Measurements from ENCODE around the gene CELSR1. TPM values are rescaled to one million over a fixed set of nuclear protein-coding genes. Genes with fewer than 3 reads are reported as not detected.

The CELSR1 gene
- total RNA-seq, 1 experiment from 2014 or later: 37.6 TPM

DNA sequence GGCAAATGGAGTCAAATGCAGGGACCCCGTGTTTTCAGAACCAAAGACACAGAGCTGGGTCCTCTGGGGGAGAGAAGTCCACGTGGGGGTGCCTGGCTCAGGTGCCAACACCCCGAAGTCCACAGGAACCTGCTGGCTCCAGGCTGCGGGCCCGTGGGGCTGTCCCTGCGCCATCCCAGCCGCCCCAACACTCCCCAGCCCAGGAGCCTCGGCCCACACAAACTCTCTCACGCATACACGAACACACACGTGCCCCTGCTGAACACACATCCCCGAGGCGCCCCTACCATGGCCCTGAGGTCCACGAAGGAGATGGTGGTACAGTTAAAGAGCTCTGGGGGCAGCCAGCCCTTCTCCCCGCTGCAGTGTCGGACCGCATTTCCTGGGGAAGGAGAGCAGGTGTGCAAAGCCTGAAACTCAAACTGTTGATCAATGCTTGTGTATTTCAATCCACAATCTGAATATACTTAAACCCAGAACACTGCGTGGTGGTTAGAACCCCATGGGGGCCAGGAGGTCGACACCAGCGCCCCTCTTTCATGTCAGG lies 147.2 kb downstream of the CELSR1 start:
- no peaks in the 10 kb centered on the region for H3K36me3 ChIP-seq (ENCODE audit: low read depth)
- peak overlapping the region; percentile 55 for H3K4me2 ChIP-seq
- intact Hi-C loops (cut with micrococcal nuclease; ENCODE audit: unreplicated experiment): no loop called here
- peaks cover 8% of the 10 kb centered on the region; the same call in 1 of the 2 replicates for H3F3A ChIP-seq (ENCODE audit: insufficient read depth, low read depth)
- H3K9me3 ChIP-seq (ENCODE audit: insufficient read depth, low read depth): no peaks in the 10 kb centered on the region
- H3K27ac ChIP-seq: no peak overlapping the region
- H4K20me1 ChIP-seq (ENCODE audit: insufficient read depth): no peaks in the 10 kb centered on the region
- H3K27me3 ChIP-seq (ENCODE audit: insufficient read depth, low read depth): no peaks in the 10 kb centered on the region
- TF ChIP-seq, protein P1, sequence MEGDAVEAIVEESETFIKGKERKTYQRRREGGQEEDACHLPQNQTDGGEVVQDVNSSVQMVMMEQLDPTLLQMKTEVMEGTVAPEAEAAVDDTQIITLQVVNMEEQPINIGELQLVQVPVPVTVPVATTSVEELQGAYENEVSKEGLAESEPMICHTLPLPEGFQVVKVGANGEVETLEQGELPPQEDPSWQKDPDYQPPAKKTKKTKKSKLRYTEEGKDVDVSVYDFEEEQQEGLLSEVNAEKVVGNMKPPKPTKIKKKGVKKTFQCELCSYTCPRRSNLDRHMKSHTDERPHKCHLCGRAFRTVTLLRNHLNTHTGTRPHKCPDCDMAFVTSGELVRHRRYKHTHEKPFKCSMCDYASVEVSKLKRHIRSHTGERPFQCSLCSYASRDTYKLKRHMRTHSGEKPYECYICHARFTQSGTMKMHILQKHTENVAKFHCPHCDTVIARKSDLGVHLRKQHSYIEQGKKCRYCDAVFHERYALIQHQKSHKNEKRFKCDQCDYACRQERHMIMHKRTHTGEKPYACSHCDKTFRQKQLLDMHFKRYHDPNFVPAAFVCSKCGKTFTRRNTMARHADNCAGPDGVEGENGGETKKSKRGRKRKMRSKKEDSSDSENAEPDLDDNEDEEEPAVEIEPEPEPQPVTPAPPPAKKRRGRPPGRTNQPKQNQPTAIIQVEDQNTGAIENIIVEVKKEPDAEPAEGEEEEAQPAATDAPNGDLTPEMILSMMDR (conservative IDR thresholded peaks at IDR 0.05): no peak
- POLR2A ChIA-PET (ENCODE audit: unreplicated experiment): no interaction called here
- no peak overlapping the region for H2AFZ ChIP-seq
- DNase-seq: no peak
- CTCF ChIA-PET: no interaction called here
- H3K4me1 ChIP-seq (replicated peaks; ENCODE audit: insufficient read depth): 0 out of 2 replicates have a peak, but pooled peaks cover 3% of the 10 kb centered on the region
- H3K79me2 ChIP-seq (ENCODE audit: low read depth): no peaks in the 10 kb centered on the region
- BruUV-seq (replicated peaks): no TSS peak
- no peaks in the 10 kb centered on the region for H3K9me2 ChIP-seq (ENCODE audit: insufficient read depth)
- no peak overlapping the region for H3K4me3 ChIP-seq

DNA sequence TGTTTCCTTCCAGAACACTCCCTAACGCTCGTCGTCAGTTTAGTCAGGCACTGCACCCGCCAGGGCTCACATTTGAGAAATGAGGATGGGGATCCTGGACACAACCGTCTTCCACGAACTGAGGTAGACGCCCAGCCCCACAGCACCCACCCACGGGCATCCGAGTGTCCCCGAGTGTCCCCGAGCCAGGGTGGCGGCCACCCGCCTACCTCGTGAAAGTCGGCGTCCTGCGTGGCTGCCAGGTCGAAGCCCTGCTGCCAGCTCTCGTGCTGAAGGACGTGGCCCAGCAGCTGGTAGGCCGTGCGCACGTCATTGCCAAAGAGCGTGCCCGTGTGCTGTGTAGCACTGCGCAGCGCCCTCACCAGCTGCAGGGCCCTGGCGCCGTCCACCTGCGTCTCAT lies 148.3 kb downstream of the CELSR1 start:
- BruUV-seq (replicated peaks): no TSS peak

DNA sequence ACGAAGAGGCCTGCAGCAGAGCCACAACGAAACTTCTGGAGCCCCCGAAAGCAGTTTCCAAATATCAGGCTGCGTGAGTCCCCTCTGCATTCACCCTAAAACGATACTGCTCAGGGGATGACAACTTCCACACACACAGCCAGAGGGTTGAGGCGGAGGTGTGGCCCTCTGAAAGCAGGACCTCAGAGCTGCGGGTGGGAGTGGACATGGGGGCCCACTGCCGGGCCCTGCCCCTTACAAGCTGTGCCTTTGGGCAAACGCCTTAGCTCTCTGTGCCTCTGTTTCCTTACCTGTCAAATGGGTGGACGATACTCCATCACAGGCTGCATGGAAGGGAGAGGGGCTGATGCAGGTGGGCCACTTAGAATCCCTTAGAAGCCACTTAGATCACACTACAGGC lies 148.8 kb downstream of the CELSR1 start:
- intact Hi-C loops (cut with micrococcal nuclease; ENCODE audit: unreplicated experiment): no loop called here
- Histone ChIP-seq H3K36me3 (ENCODE audit: low read depth) (no peaks in the 10 kb centered on the region), H3K9me3 (ENCODE audit: insufficient read depth, low read depth) (no peaks in the 10 kb centered on the region), H4K20me1 (ENCODE audit: insufficient read depth) (no peaks in the 10 kb centered on the region), H3K4me3 (no peak overlapping the region), H3K4me2 (no peak overlapping the region), H2AFZ (no peak overlapping the region), H3K27ac (no peak overlapping the region), H3K4me1 (replicated peaks; ENCODE audit: insufficient read depth) (0 out of 2 replicates have a peak, but pooled peaks cover 3% of the 10 kb centered on the region), H3F3A (ENCODE audit: insufficient read depth, low read depth) (peaks cover 8% of the 10 kb centered on the region; the same call in 1 of the 2 replicates), H3K79me2 (ENCODE audit: low read depth) (no peaks in the 10 kb centered on the region), H3K27me3 (ENCODE audit: insufficient read depth, low read depth) (no peaks in the 10 kb centered on the region), H3K9me2 (ENCODE audit: insufficient read depth) (no peaks in the 10 kb centered on the region)
- no peak for DNase-seq
- TF ChIP-seq, protein P1 (conservative IDR thresholded peaks at IDR 0.05): no peak
- no peak for TF ChIP-seq EZH2 (IDR thresholded peaks at IDR 0.05; ENCODE audit: low read depth)
- ChIA-PET CTCF (no interaction called here), POLR2A (ENCODE audit: unreplicated experiment) (no interaction called here)
- no TSS peak for BruUV-seq (replicated peaks)

More for the DNA sequence above, 148.3 kb downstream of the CELSR1 start:
- Histone ChIP-seq H3K27me3 (ENCODE audit: insufficient read depth, low read depth) (no peaks in the 10 kb centered on the region), H3K79me2 (ENCODE audit: low read depth) (no peaks in the 10 kb centered on the region), H3K36me3 (ENCODE audit: low read depth) (no peaks in the 10 kb centered on the region), H3K4me1 (replicated peaks; ENCODE audit: insufficient read depth) (0 out of 2 replicates have a peak, but pooled peaks cover 3% of the 10 kb centered on the region), H3K9me2 (ENCODE audit: insufficient read depth) (no peaks in the 10 kb centered on the region), H4K20me1 (ENCODE audit: insufficient read depth) (no peaks in the 10 kb centered on the region), H3F3A (ENCODE audit: insufficient read depth, low read depth) (peaks cover 8% of the 10 kb centered on the region; the same call in 1 of the 2 replicates), H3K4me2 (no peak overlapping the region), H3K4me3 (no peak overlapping the region), H3K9me3 (ENCODE audit: insufficient read depth, low read depth) (no peaks in the 10 kb centered on the region), H3K27ac (no peak overlapping the region), H2AFZ (no peak overlapping the region)
- TF ChIP-seq, protein P1 (conservative IDR thresholded peaks at IDR 0.05): no peak
- no peak for TF ChIP-seq EZH2 (IDR thresholded peaks at IDR 0.05; ENCODE audit: low read depth)
- ChIA-PET CTCF (no interaction called here), POLR2A (ENCODE audit: unreplicated experiment) (no interaction called here)
- intact Hi-C loops (cut with micrococcal nuclease; ENCODE audit: unreplicated experiment): no loop called here
- no peak for DNase-seq
